Lower leg skin (tissue), 4 donors: ENCODE data around the gene ZNF888. TPM values are rescaled to one million over a fixed set of nuclear protein-coding genes. Genes with fewer than 3 reads are reported as not detected.
A peak's percentile ranks its signal among the peaks of the same experiment; 100 is the strongest.
"Not testable (repeated sequence)": the region's sequence is repeated elsewhere in the genome, so short reads cannot be mapped to it uniquely, and the experiment has no call there.

Source experiments
- DNase-seq, 2 donors: peaks; one replicate each; pipeline ENCODE4 v3.0.0-alpha.2; 2019; ENCODE audit warnings: low spot score in 2 of 2
- H3K4me3 ChIP-seq: fragments of 200-600 bp; sonication (generic); 2 replicates; pipeline ENCODE4 v1.5.1; 2017; ENCODE audit warnings: mild to moderate bottlenecking, low read depth; ENCODE audit not compliant: poor library complexity, severe bottlenecking
- CTCF ChIP-seq, 3 donors: fragments of 450-650 bp; IDR thresholded peaks; one replicate each; pipeline ENCODE4 v1.5.1; 2016; ENCODE audit warnings: antibody characterized with exemption in 3 of 3, mild to moderate bottlenecking in 3 of 3, moderate library complexity in 2 of 3
- POLR2A ChIP-seq, 2 donors: fragments of 450-650 bp; IDR thresholded peaks; one replicate each; pipeline ENCODE4 v1.6.1; 2016 to 2017; ENCODE audit warnings: antibody characterized with exemption in 2 of 2, mild to moderate bottlenecking in 1 of 2, moderate library complexity in 1 of 2
- WGBS, 2 donors: methylation state at CpG; one replicate each; pipeline ENCODE4 v1.1.5; 2018; 5-methylcytosine and 5-hydroxymethylcytosine counted together
- intact Hi-C: fragments of 100-400 bp; cut with DNase I; formaldehyde crosslinking; loops from one replicate; pipeline ENCODE4 v1.15.0; 2023; ENCODE audit warnings: low total_unique reads
- total RNA-seq, 4 donors: library from RNA; depleted of rRNA; stranded (reverse); fragments of >200 nt; gene quantifications; one replicate each; pipeline ENCODE4 v1.1.0, GENCODE V29; 2016

ZNF888 gene
- total RNA-seq, 4 donors from 2014 or later: 1.6 to 3.7 (median 3.2) TPM

DNA sequence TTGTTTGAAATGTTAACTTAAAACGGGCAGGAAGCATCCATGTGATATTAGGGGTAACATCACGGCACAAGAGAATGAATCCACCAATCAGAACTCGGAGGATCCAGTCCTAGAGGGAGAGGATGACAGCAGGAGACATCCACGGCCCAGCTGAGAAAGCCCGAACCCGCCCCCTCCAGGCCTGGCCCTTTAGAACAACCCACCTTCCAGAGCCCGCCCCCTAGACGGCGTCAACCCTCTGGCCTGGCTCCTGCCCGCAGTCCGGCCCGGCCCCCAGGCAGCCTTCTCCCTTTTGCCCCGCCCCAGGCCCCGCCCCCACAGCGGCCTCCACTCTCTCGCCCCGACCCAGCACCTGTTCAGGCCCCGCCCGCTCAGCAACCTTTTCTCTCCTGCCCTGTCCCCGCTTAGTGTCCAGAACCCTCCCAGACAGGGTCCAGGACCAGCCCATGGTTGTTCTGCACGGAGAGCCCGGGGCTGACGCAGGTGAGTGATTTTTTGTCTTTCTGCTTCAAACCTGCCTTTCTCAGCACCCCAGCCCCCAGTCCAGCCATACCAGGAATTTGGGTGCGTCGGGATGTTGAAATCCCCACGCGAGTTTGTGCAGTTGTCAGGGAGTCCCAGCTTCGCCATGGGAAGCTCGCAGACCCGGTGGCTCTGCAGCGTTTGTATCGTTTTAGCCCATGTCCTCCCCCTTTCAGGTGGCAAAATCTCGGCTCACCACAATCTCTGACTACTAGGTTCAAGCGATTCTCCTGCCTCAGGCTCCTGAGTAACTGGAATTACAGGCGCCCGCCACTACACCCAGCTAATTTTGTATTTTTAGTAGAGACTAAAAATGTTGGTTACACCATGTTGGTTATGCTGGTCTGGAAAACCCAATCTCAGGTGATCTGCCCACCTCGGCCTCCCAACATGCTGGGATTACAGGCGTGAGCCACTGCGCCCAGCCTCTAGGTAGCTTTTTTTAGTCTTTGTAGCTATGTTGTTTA, 23.4 kb upstream of the ZNF888 start:
- intact Hi-C loops: no loop called here
- no peak overlapping the region for H3K4me3 ChIP-seq
- DNase-seq: peak in 1 of 2 donors; percentile 84
- whole genome bisulfite sequencing, 2 donors: 38 to 44% methylated on average over 35 to 39 of the region's 39 CpGs
- TF ChIP-seq POLR2A (IDR thresholded peaks at IDR 0.05) (no peak), CTCF (IDR thresholded peaks at IDR 0.05) (no peak)

- 70 to 71% methylated on average over 24 of the region's 24 CpGs for WGBS, 2 donors
- H3K4me3 ChIP-seq: no peak overlapping the region
- TF ChIP-seq POLR2A (IDR thresholded peaks at IDR 0.05) (no peak), CTCF (IDR thresholded peaks at IDR 0.05) (no peak)
- DNase-seq: peak in 1 of 2 donors; percentile 65
- intact Hi-C loops: no loop called here
Observed at GRCh38 chr19:52945652-52946321, 22.6 kb upstream of the ZNF888 start.

GRCh38 chr19:52944703-52945493, 21.7 kb upstream of the ZNF888 start:
- 72 to 74% methylated on average over 17 of the region's 17 CpGs for WGBS, 2 donors
- DNase-seq: peak in 1 of 2 donors; percentile 32
- H3K4me3 ChIP-seq, intact Hi-C loops: not testable (repeated sequence)

- intact Hi-C loops: no loop called here
- peak in 1 of 2 donors; percentile 61 for DNase-seq
- WGBS, 2 donors: 57 to 61% methylated on average over 17 of the region's 17 CpGs
- no peak overlapping the region for H3K4me3 ChIP-seq
- TF ChIP-seq POLR2A (IDR thresholded peaks at IDR 0.05) (no peak), CTCF (IDR thresholded peaks at IDR 0.05) (no peak)
Observed at GRCh38 chr19:52943884-52944643, 20.8 kb upstream of the ZNF888 start.

GRCh38 chr19:52943134-52943883, 20.1 kb upstream of the ZNF888 start:
- 64 to 66% methylated on average over 29 of the region's 29 CpGs for WGBS, 2 donors
- no peak for TF ChIP-seq POLR2A (IDR thresholded peaks at IDR 0.05)
- no peak for TF ChIP-seq CTCF (IDR thresholded peaks at IDR 0.05)
- DNase-seq: peak in 1 of 2 donors; percentile 78
- intact Hi-C loops: no loop called here
- H3K4me3 ChIP-seq: peak overlapping the region; percentile 33
